ENCODE data around the gene SLC16A3. TPM values are rescaled to one million over a fixed set of nuclear protein-coding genes. Genes with fewer than 3 reads are reported as not detected.

The SLC16A3 gene
- total and polyA plus RNA-seq, 2 donors (not counting 3 experiments of a cell fraction or from before 2014, with no cell fraction given) = 95.9 to 171 TPM

DNA sequence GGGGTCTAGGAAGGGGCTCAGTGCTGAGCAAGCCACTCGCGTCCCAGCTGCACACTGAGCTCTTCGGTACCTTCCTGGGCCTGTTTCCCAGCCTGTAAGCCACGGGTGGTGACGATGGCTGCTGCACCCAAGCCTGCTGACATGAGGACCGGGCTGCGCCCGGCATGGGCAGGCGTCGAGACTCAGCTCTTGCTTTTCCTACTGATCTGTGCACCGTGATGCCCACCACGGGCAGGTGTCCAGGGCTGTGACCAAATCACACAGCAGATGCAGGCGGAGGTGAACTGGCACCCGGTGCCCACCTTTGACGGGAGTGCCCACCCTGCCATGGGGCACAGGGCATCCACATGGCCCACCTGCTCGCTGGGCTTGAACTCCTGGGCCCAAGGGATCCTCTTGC lies 34.1 kb upstream of the SLC16A3 start:
- CTCF ChIA-PET = interaction anchor here (1.2 to 1.9 kb wide), 2 partner anchors 11 to 164 kb away, joined by 4 to 7 read pairs; no protein-coding TSS in a partner anchor

DNA sequence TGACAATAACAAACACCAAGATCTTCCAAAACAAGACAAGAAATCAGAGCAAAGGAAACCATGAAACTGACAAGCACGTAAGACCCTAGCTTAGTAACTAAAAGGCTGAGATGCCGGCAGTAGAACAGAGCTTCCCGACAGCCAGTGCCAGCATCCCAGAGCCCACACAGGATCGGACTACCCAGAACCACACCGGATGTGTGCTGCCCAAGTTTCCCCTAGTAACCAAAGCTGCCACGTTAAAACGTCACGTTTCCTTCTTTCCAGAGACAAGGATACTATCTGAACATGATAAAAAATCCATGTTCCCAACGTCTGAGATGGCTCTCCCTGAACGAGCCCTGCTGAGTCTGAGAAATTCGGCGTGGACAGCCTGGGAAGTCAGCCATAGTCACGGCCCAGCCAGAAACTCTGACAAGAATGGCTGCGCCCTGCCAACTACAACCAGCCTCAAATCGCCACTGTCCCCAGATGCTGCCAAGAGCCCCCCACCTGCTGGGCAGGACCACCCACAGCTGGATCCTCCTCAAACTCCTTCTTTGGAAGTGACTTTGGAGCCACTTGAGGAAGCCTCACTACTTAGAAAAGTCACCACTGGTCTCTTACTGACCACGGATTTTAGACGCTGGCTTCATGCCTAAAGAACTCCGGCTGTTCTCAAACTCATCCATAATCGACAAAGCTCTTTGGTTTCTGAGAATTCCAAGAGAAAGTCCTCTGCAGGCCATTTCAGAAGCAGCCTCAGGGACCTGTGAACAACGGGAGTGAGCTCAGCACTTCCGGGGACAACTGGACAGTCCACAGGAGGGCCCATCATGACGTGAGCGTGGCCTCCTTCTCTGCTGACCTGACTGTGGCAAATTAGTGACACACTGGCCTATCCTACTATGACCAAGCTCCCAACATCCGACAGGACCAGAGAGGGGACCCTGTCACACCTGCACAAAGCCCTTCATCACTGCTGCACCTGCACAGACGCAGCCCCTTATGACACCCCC lies 32.9 kb upstream of the SLC16A3 start:
- Histone ChIP-seq H3K9ac (replicated peaks; ENCODE audit: extremely low read depth, insufficient read depth, low read length) (no peak overlapping the region), H3K79me2 (ENCODE audit: control insufficient read depth, insufficient read depth, low read length) (no peaks in the 10 kb centered on the region), H3K4me2 (ENCODE audit: insufficient read depth, low read length) (no peak overlapping the region), H3K4me3 (replicated peaks in 1 of 3; ENCODE audit: insufficient read depth in 1 of 3, low read depth in 1 of 3, low read length in 3 of 3) (no peak overlapping the region), H3K9me3 (replicated peaks; ENCODE audit: control insufficient read depth, insufficient read depth, low read length) (no peaks in the 10 kb centered on the region), H3K27ac (ENCODE audit: insufficient read depth, low read depth, low read length) (no peak overlapping the region), H3K4me1 (ENCODE audit: control insufficient read depth, extremely low read depth, insufficient read depth, low read length) (no peaks in the 10 kb centered on the region), H4K20me1 (replicated peaks; ENCODE audit: control insufficient read depth, extremely low read depth, insufficient read depth, low read length) (no peaks in the 10 kb centered on the region), H3K36me3 (ENCODE audit: control insufficient read depth in 2 of 2, extremely low read depth in 1 of 2, insufficient read depth in 2 of 2, low read length in 2 of 2) (peaks cover 0 to 9% of the 10 kb centered on the region in 2 experiments), H2AFZ (ENCODE audit: low read depth, low read length) (no peak overlapping the region), H3K27me3 (ENCODE audit: control insufficient read depth in 2 of 2, insufficient read depth in 2 of 2, low read length in 2 of 2) (no peaks in the 10 kb centered on the region), H3K9me1 (replicated peaks; ENCODE audit: control insufficient read depth, extremely low read depth, insufficient read depth, low read length) (no peaks in the 10 kb centered on the region)
- dilution Hi-C loops (cut with MboI; ENCODE audit: extremely low pct_ligation_motif_present, low sequenced_read_pairs) = no loop called here
- DNase-seq (ENCODE audit: low read depth, low spot score) (no peak), FAIRE-seq (no peak)
- POLR2A ChIA-PET = no interaction called here
- intact Hi-C loops (cut with micrococcal nuclease) = no loop called here
- CTCF ChIA-PET = interaction anchor here (1.0 kb wide), 1 partner anchor 10 kb away, joined by 3 read pairs; no protein-coding TSS in a partner anchor
- TF ChIP-seq MYC (IDR thresholded peaks at IDR 0.05; ENCODE audit: low read depth, low read length) (no peak), JUN (IDR thresholded peaks at IDR 0.05; ENCODE audit: borderline replicate concordance, insufficient read depth, insufficient read length, low read depth) (no peak), MAX (IDR thresholded peaks at IDR 0.05; ENCODE audit: insufficient read depth, insufficient read length) (no peak), POLR2A (IDR thresholded peaks at IDR 0.05; ENCODE audit: low read depth, low read length) (no peak), EZH2 (IDR thresholded peaks at IDR 0.05; ENCODE audit: borderline replicate concordance, low read depth, low read length, severe bottlenecking) (no peak), POLR2AphosphoS5 (IDR thresholded peaks at IDR 0.05; ENCODE audit: insufficient read depth, low read depth, low read length) (no peak), GATA2 (IDR thresholded peaks at IDR 0.05; ENCODE audit: insufficient read depth, insufficient read length, low read depth, low read length) (no peak), FOS (IDR thresholded peaks at IDR 0.05; ENCODE audit: borderline replicate concordance, insufficient read depth, low read length) (no peak)
- TF ChIP-seq, protein P1, sequence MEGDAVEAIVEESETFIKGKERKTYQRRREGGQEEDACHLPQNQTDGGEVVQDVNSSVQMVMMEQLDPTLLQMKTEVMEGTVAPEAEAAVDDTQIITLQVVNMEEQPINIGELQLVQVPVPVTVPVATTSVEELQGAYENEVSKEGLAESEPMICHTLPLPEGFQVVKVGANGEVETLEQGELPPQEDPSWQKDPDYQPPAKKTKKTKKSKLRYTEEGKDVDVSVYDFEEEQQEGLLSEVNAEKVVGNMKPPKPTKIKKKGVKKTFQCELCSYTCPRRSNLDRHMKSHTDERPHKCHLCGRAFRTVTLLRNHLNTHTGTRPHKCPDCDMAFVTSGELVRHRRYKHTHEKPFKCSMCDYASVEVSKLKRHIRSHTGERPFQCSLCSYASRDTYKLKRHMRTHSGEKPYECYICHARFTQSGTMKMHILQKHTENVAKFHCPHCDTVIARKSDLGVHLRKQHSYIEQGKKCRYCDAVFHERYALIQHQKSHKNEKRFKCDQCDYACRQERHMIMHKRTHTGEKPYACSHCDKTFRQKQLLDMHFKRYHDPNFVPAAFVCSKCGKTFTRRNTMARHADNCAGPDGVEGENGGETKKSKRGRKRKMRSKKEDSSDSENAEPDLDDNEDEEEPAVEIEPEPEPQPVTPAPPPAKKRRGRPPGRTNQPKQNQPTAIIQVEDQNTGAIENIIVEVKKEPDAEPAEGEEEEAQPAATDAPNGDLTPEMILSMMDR (IDR thresholded peaks at IDR 0.05; ENCODE audit: extremely low read depth in 1 of 2, insufficient read depth in 1 of 2, low read depth in 1 of 2, low read length in 2 of 2) = no peak
- no TSS peak for BruUV-seq (replicated peaks)

More for the DNA sequence above, 34.1 kb upstream of the SLC16A3 start:
- Histone ChIP-seq H3K27ac (ENCODE audit: insufficient read depth, low read depth, low read length) (no peak overlapping the region), H3K36me3 (ENCODE audit: control insufficient read depth in 2 of 2, extremely low read depth in 1 of 2, insufficient read depth in 2 of 2, low read length in 2 of 2) (peaks cover 0 to 9% of the 10 kb centered on the region in 2 experiments), H3K9me1 (replicated peaks; ENCODE audit: control insufficient read depth, extremely low read depth, insufficient read depth, low read length) (no peaks in the 10 kb centered on the region), H2AFZ (ENCODE audit: low read depth, low read length) (no peak overlapping the region), H3K79me2 (ENCODE audit: control insufficient read depth, insufficient read depth, low read length) (no peaks in the 10 kb centered on the region), H3K9ac (replicated peaks; ENCODE audit: extremely low read depth, insufficient read depth, low read length) (no peak overlapping the region), H3K27me3 (ENCODE audit: control insufficient read depth in 2 of 2, insufficient read depth in 2 of 2, low read length in 2 of 2) (no peaks in the 10 kb centered on the region), H3K4me1 (ENCODE audit: control insufficient read depth, extremely low read depth, insufficient read depth, low read length) (no peaks in the 10 kb centered on the region), H3K4me3 (replicated peaks in 1 of 3; ENCODE audit: insufficient read depth in 1 of 3, low read depth in 1 of 3, low read length in 3 of 3) (no peak overlapping the region), H4K20me1 (replicated peaks; ENCODE audit: control insufficient read depth, extremely low read depth, insufficient read depth, low read length) (no peaks in the 10 kb centered on the region), H3K9me3 (replicated peaks; ENCODE audit: control insufficient read depth, insufficient read depth, low read length) (no peaks in the 10 kb centered on the region), H3K4me2 (ENCODE audit: insufficient read depth, low read length) (no peak overlapping the region)
- DNase-seq (ENCODE audit: low read depth, low spot score) (no peak), FAIRE-seq (no peak)
- intact Hi-C loops (cut with micrococcal nuclease) = no loop called here
- POLR2A ChIA-PET = no interaction called here
- no TSS peak for BruUV-seq (replicated peaks)
- TF ChIP-seq JUN (IDR thresholded peaks at IDR 0.05; ENCODE audit: borderline replicate concordance, insufficient read depth, insufficient read length, low read depth) (no peak), POLR2AphosphoS5 (IDR thresholded peaks at IDR 0.05; ENCODE audit: insufficient read depth, low read depth, low read length) (no peak), EZH2 (IDR thresholded peaks at IDR 0.05; ENCODE audit: borderline replicate concordance, low read depth, low read length, severe bottlenecking) (no peak), FOS (IDR thresholded peaks at IDR 0.05; ENCODE audit: borderline replicate concordance, insufficient read depth, low read length) (no peak), GATA2 (IDR thresholded peaks at IDR 0.05; ENCODE audit: insufficient read depth, insufficient read length, low read depth, low read length) (no peak)
- dilution Hi-C loops (cut with MboI; ENCODE audit: extremely low pct_ligation_motif_present, low sequenced_read_pairs) = no loop called here
